ENCODE results near the gene MED1.

GRCh38 chr17:39376434-39376833 is 74.6 kb downstream of the MED1 start:
- TF ChIP-seq CTCF (IDR thresholded peaks at IDR 0.05): no peak
- TF ChIP-seq EZH2 (IDR thresholded peaks at IDR 0.05; ENCODE audit: borderline replicate concordance, insufficient read depth, low read depth, low read length, poor library complexity, severe bottlenecking): no peak
